Raji (cell line): ENCODE results near the gene MRAP2.

Experiments
- POLR2A ChIP-seq: IDR thresholded peaks from 2 replicates; pipeline ENCODE4 v1.6.1; 2011; ENCODE audit warnings: low read depth, low read length, control low read depth; ENCODE audit not compliant: insufficient read depth

Gene MRAP2

GRCh38 chr6:84059082-84059481, 25.5 kb downstream of the MRAP2 start:
- TF ChIP-seq POLR2A = no peak

- no peak for TF ChIP-seq POLR2A
Measured at GRCh38 chr6:84061174-84061573, 27.6 kb downstream of the MRAP2 start.

- TF ChIP-seq POLR2A = no peak
Measured at GRCh38 chr6:84061613-84062398, 28.2 kb downstream of the MRAP2 start.

GRCh38 chr6:84062519-84063154, 29.1 kb downstream of the MRAP2 start:
- no peak for TF ChIP-seq POLR2A

GRCh38 chr6:84065693-84066290, 32.2 kb downstream of the MRAP2 start:
- TF ChIP-seq POLR2A = no peak

DNA sequence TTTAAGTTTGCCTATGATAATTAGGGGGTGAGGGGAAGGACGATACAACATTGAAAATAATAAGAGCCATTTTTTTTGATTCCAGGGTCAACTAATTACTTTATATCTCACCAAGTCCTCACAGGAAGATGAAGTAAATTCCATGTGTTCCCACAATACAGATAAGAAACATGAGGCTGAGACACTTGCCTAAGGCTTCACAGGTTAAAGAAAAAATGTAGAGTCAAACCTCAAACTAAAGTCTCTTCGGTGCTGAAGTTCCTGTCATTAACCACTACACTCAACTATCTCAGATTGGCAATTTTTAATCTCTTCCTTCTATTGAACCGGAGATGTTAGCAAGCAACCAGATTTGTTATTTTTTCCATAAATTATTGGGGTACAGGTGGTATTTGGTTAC, 33.0 kb downstream of the MRAP2 start:
- TF ChIP-seq POLR2A = no peak

DNA sequence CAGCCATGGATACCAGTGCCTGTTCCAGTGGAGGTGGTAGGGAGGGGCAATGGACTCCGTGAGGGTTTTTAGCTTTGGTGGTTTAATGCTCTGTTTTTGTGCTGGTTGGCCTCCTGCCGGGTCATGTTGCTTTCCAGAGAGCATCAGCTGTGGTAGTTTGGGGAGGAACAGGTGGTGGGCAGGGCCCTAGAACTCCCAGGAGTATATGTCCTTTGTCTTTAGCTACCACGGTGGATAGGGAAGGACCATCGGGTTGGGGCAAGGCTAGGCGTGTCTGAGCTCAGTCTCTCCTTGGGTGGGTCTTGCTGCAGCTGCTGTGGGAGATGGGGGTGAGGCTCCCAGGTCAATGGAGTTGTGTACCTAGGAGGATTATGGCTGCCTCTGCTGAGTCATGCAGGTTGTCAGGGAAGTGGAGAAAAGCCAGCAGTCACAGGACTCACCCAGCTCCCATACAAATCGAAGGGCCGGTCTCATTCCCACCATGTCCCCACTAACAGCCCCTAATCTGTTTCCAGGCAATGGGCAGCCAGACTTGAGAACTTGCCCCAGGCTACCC, 38.9 kb downstream of the MRAP2 start:
- TF ChIP-seq POLR2A = no peak

DNA sequence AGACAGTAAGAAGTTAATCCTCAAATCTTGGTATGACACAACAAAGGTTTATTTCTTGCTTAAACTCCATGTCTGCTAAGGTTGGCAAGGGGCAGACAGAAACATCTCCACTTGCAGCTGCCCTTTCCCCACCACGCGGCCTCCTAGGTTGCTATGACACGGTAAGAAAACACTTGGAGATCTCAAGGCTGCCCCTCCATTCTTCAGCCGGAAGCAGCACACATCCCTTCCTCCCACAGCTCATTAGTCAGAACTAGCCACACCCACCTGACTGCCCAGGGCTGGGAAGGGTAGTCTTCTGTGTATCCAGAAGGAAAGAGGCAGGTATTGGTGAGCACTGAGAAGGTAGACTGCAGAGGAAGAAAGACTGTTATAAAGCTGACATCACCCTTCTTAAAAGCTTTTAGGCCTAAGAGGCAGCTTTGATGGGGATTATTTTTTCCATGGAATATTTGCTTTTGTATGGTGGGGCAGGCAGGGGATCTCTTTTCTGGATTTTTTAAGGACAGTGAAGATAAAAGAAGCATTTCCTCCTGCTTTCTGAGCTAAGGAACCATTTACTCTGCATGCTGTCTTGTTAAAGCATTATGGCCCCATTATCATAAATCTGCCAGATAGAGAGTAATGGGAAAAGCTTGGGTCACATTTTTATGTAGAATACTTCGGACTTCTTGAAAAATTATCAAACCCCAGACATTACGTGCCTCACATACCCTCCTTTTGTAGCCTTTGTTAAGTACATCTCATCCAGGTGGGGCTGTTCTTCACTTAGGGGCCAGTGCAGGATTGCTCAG, 41.6 kb downstream of the MRAP2 start:
- no peak for TF ChIP-seq POLR2A

DNA sequence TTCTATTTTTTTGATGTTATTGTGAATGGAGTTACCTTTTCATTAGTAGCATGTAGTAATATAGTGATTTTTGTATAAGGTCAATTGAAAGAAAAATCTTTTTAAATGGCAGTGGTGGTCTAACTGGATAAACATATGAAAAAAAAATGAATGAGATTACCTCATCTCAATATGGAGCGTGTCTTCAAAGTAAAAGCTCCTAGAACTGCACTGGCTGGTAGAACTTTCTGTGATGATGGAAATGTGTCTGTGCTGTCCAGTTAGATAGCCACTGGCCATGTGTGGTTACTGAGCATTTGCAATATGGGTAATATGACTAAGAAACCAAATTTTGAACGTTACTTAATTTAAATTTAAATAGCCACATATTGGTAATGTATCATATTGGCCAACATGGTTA, 44.1 kb downstream of the MRAP2 start:
- no peak for TF ChIP-seq POLR2A

DNA sequence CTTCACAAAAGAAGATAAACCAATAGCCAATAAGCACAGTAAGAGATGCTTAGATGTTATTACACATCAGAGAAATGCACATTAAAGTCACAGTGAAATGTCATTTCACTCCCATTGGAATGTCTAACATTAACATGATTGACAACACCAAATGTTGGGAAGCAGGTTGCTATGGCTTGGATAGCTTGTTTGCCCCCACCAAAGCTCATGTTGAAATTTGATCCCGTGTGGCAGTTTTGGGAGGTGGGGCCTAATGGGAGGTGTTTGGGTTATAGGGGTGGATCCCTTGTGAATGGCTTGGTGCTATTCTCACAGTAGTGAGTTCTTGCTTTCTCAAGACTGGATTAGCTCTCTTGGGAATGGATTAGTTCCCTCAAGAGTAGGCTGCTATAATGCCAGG, 44.8 kb downstream of the MRAP2 start:
- TF ChIP-seq POLR2A = no peak

DNA sequence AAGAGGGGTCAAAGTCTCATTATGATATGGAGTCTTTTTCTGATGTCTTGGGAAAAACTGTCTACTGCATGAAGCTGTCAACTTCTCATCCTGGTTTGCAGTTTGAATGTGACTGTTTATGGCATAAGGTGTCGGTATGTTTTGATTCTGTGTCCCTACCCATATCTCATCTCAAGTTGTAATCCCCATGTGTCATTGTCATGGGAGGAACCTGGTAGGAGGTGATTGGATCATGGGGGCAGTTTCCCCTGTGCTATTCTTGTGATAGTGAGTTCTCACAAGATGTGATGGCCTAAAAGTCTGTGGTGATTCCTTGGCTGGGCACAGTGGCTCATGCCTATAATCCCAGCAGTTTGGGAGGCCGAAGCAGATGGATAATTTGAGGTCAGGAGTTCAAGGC, 47.6 kb downstream of the MRAP2 start:
- no peak for TF ChIP-seq POLR2A

GRCh38 chr6:84082689-84083265, 49.2 kb downstream of the MRAP2 start:
- TF ChIP-seq POLR2A = no peak

GRCh38 chr6:84086056-84086455, 52.5 kb downstream of the MRAP2 start:
- TF ChIP-seq POLR2A = no peak

- TF ChIP-seq POLR2A = no peak
Measured at GRCh38 chr6:84086545-84087429, 53.2 kb downstream of the MRAP2 start.

DNA sequence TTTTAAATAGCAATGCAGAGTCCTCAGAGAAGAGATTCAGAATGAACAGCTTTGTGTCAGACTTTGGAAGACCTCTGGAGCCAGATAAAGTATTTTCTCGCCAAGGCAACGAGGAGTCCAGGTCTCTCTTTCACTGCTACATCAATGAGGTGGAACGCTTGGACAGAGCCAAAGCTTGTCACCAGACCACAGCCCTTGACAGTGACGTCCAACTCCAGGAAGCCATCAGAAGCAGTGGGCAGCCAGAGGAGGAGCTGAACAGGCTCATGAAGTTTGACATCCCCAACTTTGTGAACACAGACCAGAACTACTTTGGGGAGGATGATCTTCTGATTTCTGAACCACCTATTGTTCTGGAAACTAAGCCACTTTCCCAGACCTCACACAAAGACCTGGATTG, 55.5 kb downstream of the MRAP2 start:
- TF ChIP-seq POLR2A = no peak
